HEK293T (cell line): Measurements from ENCODE around the gene MYLK2.

Experiments
- FOXM1 ChIP-seq: fragments of 450-650 bp; IDR thresholded peaks from 2 replicates; pipeline ENCODE4 v1.6.1; 2017; ENCODE audit warnings: mild to moderate bottlenecking, borderline replicate concordance
- TARDBP ChIP-seq: fragments of 450-650 bp; IDR thresholded peaks from 2 replicates; pipeline ENCODE4 v1.6.1; 2016

GRCh38 chr20:31811198-31811597, 8.0 kb upstream of the MYLK2 start:
- no peak for TF ChIP-seq TARDBP
- no peak for TF ChIP-seq FOXM1
